Measurements from ENCODE around the gene ABHD13.

The ABHD13 gene

GRCh38 chr13:108210551-108210950 is 7.6 kb upstream of the ABHD13 start:
- Histone ChIP-seq H3K79me1 (ENCODE audit: low read length) (no peaks in the 10 kb centered on the region), H4K91ac (ENCODE audit: low read depth, low read length) (no peak overlapping the region), H3K4me2 (ENCODE audit: low read length) (no peak overlapping the region), H3K27ac (ENCODE audit: low read depth, low read length) (no peak overlapping the region), H3K4me3 (ENCODE audit: low read depth, low read length) (no peak overlapping the region), H3K9me3 (ENCODE audit: insufficient read depth, low read depth, low read length) (no peaks in the 10 kb centered on the region), H2BK12ac (ENCODE audit: low read length) (no peak overlapping the region), H3K79me2 (ENCODE audit: control insufficient read depth, insufficient read depth, low read length, poor library complexity) (no peaks in the 10 kb centered on the region), H3K9ac (ENCODE audit: low read length) (no peak overlapping the region), H4K12ac (ENCODE audit: low read depth, low read length) (no peak overlapping the region), H3K14ac (ENCODE audit: low read length) (no peak overlapping the region), H2BK120ac (ENCODE audit: insufficient read depth, low read length, poor library complexity) (no peak overlapping the region), H2BK5ac (ENCODE audit: low read depth, low read length, poor library complexity) (no peak overlapping the region), H3K4me1 (ENCODE audit: control insufficient read depth in 1 of 2, insufficient read depth in 2 of 2, low read length in 2 of 2) (no peaks in the 10 kb centered on the region), H4K8ac (ENCODE audit: low read depth, low read length) (no peak overlapping the region), H3K36me3 (ENCODE audit: control insufficient read depth in 1 of 2, insufficient read depth in 2 of 2, low read length in 2 of 2) (peaks cover 0 to 4% of the 10 kb centered on the region in 2 experiments), H3K27me3 (ENCODE audit: insufficient read depth, low read length) (no peaks in the 10 kb centered on the region), H2AK5ac (ENCODE audit: low read length) (no peak overlapping the region), H2AFZ (ENCODE audit: insufficient read depth, low read length, poor library complexity) (no peak overlapping the region), H3K4ac (ENCODE audit: low read depth, low read length) (no peak overlapping the region), H3K23ac (ENCODE audit: low read length) (no peak overlapping the region), H3K18ac (ENCODE audit: low read length) (no peak overlapping the region)
- no peak for DNase-seq
- WGBS (ENCODE audit: extremely low coverage, insufficient coverage, insufficient read length): no CpG with 5 or more reads among the region's 2 CpGs

GRCh38 chr13:108212886-108213285 is 5.3 kb upstream of the ABHD13 start:
- H3K27ac ChIP-seq (ENCODE audit: low read depth, low read length): no peak overlapping the region
- H3K23ac ChIP-seq (ENCODE audit: low read length): no peak overlapping the region
- peaks cover 0 to 4% of the 10 kb centered on the region in 2 experiments for H3K36me3 ChIP-seq (ENCODE audit: control insufficient read depth in 1 of 2, insufficient read depth in 2 of 2, low read length in 2 of 2)
- no CpG with 5 or more reads among the region's 4 CpGs for WGBS (ENCODE audit: extremely low coverage, insufficient coverage, insufficient read length)
- H4K12ac ChIP-seq (ENCODE audit: low read depth, low read length): no peak overlapping the region
- H3K79me1 ChIP-seq (ENCODE audit: low read length): peaks cover 2% of the 10 kb centered on the region
- DNase-seq: no peak
- no peak overlapping the region for H2BK12ac ChIP-seq (ENCODE audit: low read length)
- no peak overlapping the region for H3K4me3 ChIP-seq (ENCODE audit: low read depth, low read length)
- H3K4me1 ChIP-seq (ENCODE audit: control insufficient read depth in 1 of 2, insufficient read depth in 2 of 2, low read length in 2 of 2): no peaks in the 10 kb centered on the region
- no peak overlapping the region for H2AFZ ChIP-seq (ENCODE audit: insufficient read depth, low read length, poor library complexity)
- no peak overlapping the region for H3K18ac ChIP-seq (ENCODE audit: low read length)
- H2BK5ac ChIP-seq (ENCODE audit: low read depth, low read length, poor library complexity): no peak overlapping the region
- no peak overlapping the region for H3K4me2 ChIP-seq (ENCODE audit: low read length)
- no peak overlapping the region for H3K14ac ChIP-seq (ENCODE audit: low read length)
- H3K79me2 ChIP-seq (ENCODE audit: control insufficient read depth, insufficient read depth, low read length, poor library complexity): peaks cover under 1% of the 10 kb centered on the region
- H3K27me3 ChIP-seq (ENCODE audit: insufficient read depth, low read length): no peaks in the 10 kb centered on the region
- H2BK120ac ChIP-seq (ENCODE audit: insufficient read depth, low read length, poor library complexity): no peak overlapping the region
- no peaks in the 10 kb centered on the region for H3K9me3 ChIP-seq (ENCODE audit: insufficient read depth, low read depth, low read length)
- H4K91ac ChIP-seq (ENCODE audit: low read depth, low read length): no peak overlapping the region
- no peak overlapping the region for H3K9ac ChIP-seq (ENCODE audit: low read length)
- no peak overlapping the region for H4K8ac ChIP-seq (ENCODE audit: low read depth, low read length)
- H2AK5ac ChIP-seq (ENCODE audit: low read length): no peak overlapping the region
- H3K4ac ChIP-seq (ENCODE audit: low read depth, low read length): no peak overlapping the region

- H3K14ac ChIP-seq (ENCODE audit: low read length): no peak overlapping the region
- peaks cover 9% of the 10 kb centered on the region for H3K79me1 ChIP-seq (ENCODE audit: low read length)
- no CpG with 5 or more reads among the region's 5 CpGs for WGBS (ENCODE audit: extremely low coverage, insufficient coverage, insufficient read length)
- H4K91ac ChIP-seq (ENCODE audit: low read depth, low read length): no peak overlapping the region
- H3K27ac ChIP-seq (ENCODE audit: low read depth, low read length): no peak overlapping the region
- no peak overlapping the region for H2BK12ac ChIP-seq (ENCODE audit: low read length)
- H2AK5ac ChIP-seq (ENCODE audit: low read length): no peak overlapping the region
- no peaks in the 10 kb centered on the region for H3K27me3 ChIP-seq (ENCODE audit: insufficient read depth, low read length)
- no peak overlapping the region for H2BK120ac ChIP-seq (ENCODE audit: insufficient read depth, low read length, poor library complexity)
- H3K4me3 ChIP-seq (ENCODE audit: low read depth, low read length): no peak overlapping the region
- H3K4me2 ChIP-seq (ENCODE audit: low read length): peak overlapping the region; percentile 64
- no peak overlapping the region for H3K23ac ChIP-seq (ENCODE audit: low read length)
- DNase-seq: no peak
- H3K79me2 ChIP-seq (ENCODE audit: control insufficient read depth, insufficient read depth, low read length, poor library complexity): peaks cover 8% of the 10 kb centered on the region
- H3K18ac ChIP-seq (ENCODE audit: low read length): no peak overlapping the region
- H3K36me3 ChIP-seq (ENCODE audit: control insufficient read depth in 1 of 2, insufficient read depth in 2 of 2, low read length in 2 of 2): peaks cover 0 to 4% of the 10 kb centered on the region in 2 experiments
- no peak overlapping the region for H3K9ac ChIP-seq (ENCODE audit: low read length)
- no peak overlapping the region for H2BK5ac ChIP-seq (ENCODE audit: low read depth, low read length, poor library complexity)
- H4K12ac ChIP-seq (ENCODE audit: low read depth, low read length): no peak overlapping the region
- H2AFZ ChIP-seq (ENCODE audit: insufficient read depth, low read length, poor library complexity): no peak overlapping the region
- no peaks in the 10 kb centered on the region for H3K4me1 ChIP-seq (ENCODE audit: control insufficient read depth in 1 of 2, insufficient read depth in 2 of 2, low read length in 2 of 2)
- no peak overlapping the region for H4K8ac ChIP-seq (ENCODE audit: low read depth, low read length)
- no peak overlapping the region for H3K4ac ChIP-seq (ENCODE audit: low read depth, low read length)
- H3K9me3 ChIP-seq (ENCODE audit: insufficient read depth, low read depth, low read length): no peaks in the 10 kb centered on the region
These were observed 4.2 kb upstream of the ABHD13 start for GRCh38 chr13:108213946-108214345.

- H2AFZ ChIP-seq (ENCODE audit: insufficient read depth, low read length, poor library complexity): peak overlapping the region; percentile 66
- H3K9ac ChIP-seq (ENCODE audit: low read length): no peak overlapping the region
These were observed 3.5 kb upstream of the ABHD13 start for GRCh38 chr13:108214441-108215271.

More at GRCh38 chr13:108214441-108215271, 3.5 kb upstream of the ABHD13 start:
- no peak overlapping the region for H3K18ac ChIP-seq (ENCODE audit: low read length)
- no CpG with 5 or more reads among the region's 41 CpGs for WGBS (ENCODE audit: extremely low coverage, insufficient coverage, insufficient read length)
- no peaks in the 10 kb centered on the region for H3K27me3 ChIP-seq (ENCODE audit: insufficient read depth, low read length)
- peaks cover 0 to 2% of the 10 kb centered on the region in 2 experiments for H3K4me1 ChIP-seq (ENCODE audit: control insufficient read depth in 1 of 2, insufficient read depth in 2 of 2, low read length in 2 of 2)
- peaks cover 9% of the 10 kb centered on the region for H3K79me1 ChIP-seq (ENCODE audit: low read length)
- H3K79me2 ChIP-seq (ENCODE audit: control insufficient read depth, insufficient read depth, low read length, poor library complexity): peaks cover 10% of the 10 kb centered on the region
- peak overlapping the region; percentile 64 for H3K4me2 ChIP-seq (ENCODE audit: low read length)
- H3K4me3 ChIP-seq (ENCODE audit: low read depth, low read length): peak overlapping the region; percentile 83
- H2BK120ac ChIP-seq (ENCODE audit: insufficient read depth, low read length, poor library complexity): no peak overlapping the region
- no peak overlapping the region for H3K23ac ChIP-seq (ENCODE audit: low read length)
- H4K12ac ChIP-seq (ENCODE audit: low read depth, low read length): no peak overlapping the region
- H3K14ac ChIP-seq (ENCODE audit: low read length): no peak overlapping the region
- peak overlapping the region; percentile 66 for H4K8ac ChIP-seq (ENCODE audit: low read depth, low read length)
- H3K9me3 ChIP-seq (ENCODE audit: insufficient read depth, low read depth, low read length): no peaks in the 10 kb centered on the region
- peak in 1 of 2 donors; percentile 26 for DNase-seq
- H2AK5ac ChIP-seq (ENCODE audit: low read length): no peak overlapping the region
- peaks cover 0 to under 1% of the 10 kb centered on the region in 2 experiments for H3K36me3 ChIP-seq (ENCODE audit: control insufficient read depth in 1 of 2, insufficient read depth in 2 of 2, low read length in 2 of 2)
- H2BK5ac ChIP-seq (ENCODE audit: low read depth, low read length, poor library complexity): no peak overlapping the region
- H2BK12ac ChIP-seq (ENCODE audit: low read length): no peak overlapping the region
- no peak overlapping the region for H3K4ac ChIP-seq (ENCODE audit: low read depth, low read length)
- no peak overlapping the region for H3K27ac ChIP-seq (ENCODE audit: low read depth, low read length)
- H4K91ac ChIP-seq (ENCODE audit: low read depth, low read length): no peak overlapping the region
